Psoas muscle (tissue), 8 donors: ENCODE measurements around the gene BTBD9. TPM values are rescaled to one million over a fixed set of nuclear protein-coding genes. Genes with fewer than 3 reads are reported as not detected.

Experiments used
- ATAC-seq, 4 donors: fragments of 200-7000 bp; cut with Tn5 transposase; one replicate each; pipeline ENCODE4 v1.9.1; 2020; ENCODE audit warnings: moderate library complexity in 3 of 4, mild to moderate bottlenecking in 2 of 4
- DNase-seq, 2 donors: peaks; one replicate each; pipeline ENCODE4 v3.0.0-alpha.2; 2020
- H3K27ac ChIP-seq: fragments of 200-600 bp; one replicate; pipeline ENCODE4 v1.8.0; 2022
- H3K27me3 ChIP-seq, 3 donors: fragments of 200-600 bp in 1 of 3; one replicate each; pipeline versions ENCODE4 v1.6.1 to v1.8.0; 2013 to 2022; ENCODE audit warnings: low read length in 2 of 3, mild to moderate bottlenecking in 2 of 3, moderate library complexity in 1 of 3; ENCODE audit not compliant: insufficient read depth in 3 of 3
- H3K36me3 ChIP-seq, 2 donors: fragments of 200-600 bp in 1 of 2; one replicate each; pipeline versions ENCODE4 v1.6.1 to v1.8.0; 2013 to 2022; ENCODE audit warnings: low read depth in 1 of 2, mild to moderate bottlenecking in 1 of 2, moderate library complexity in 1 of 2; ENCODE audit not compliant: insufficient read depth in 1 of 2
- H3K4me1 ChIP-seq: fragments of 200-600 bp; one replicate; pipeline ENCODE4 v1.8.0; 2022
- H3K4me3 ChIP-seq: fragments of 200-600 bp; one replicate; pipeline ENCODE4 v1.8.0; 2022; ENCODE audit warnings: mild to moderate bottlenecking
- H3K9me3 ChIP-seq: fragments of 200-600 bp; one replicate; pipeline ENCODE4 v1.8.0; 2022
- CTCF ChIP-seq: fragments of 200-600 bp; IDR thresholded peaks from one replicate; pipeline ENCODE4 v1.8.0; 2022; ENCODE audit warnings: antibody characterized with exemption
- WGBS, 3 donors: extraction: QIAGEN DNeasy Blood & Tissue Kit; methylation state at CpG; one replicate each; pipeline versions ENCODE4 v1.1.6 to v1.1.7; 2013; 5-methylcytosine and 5-hydroxymethylcytosine counted together
- intact Hi-C, 2 donors: fragments of 100-400 bp; cut with DNase I; formaldehyde crosslinking; loops; one replicate each; pipeline versions ENCODE4 v1.11.0 to v1.14.2; 2022
- polyA plus RNA-seq, 3 donors: library from polyadenylated mRNA; stranded (reverse); fragments of 200-250 nt; gene quantifications; one replicate each; pipeline ENCODE4 v1.2.3, GENCODE V29; 2013
- total RNA-seq, 4 donors: library from RNA; stranded (reverse); fragmentation: NEBNext Ultra II Directional in 2 of 4; extraction: Animal tissue kit (Norgen Biotek cat#: 25700) in 2 of 4; gene quantifications; one replicate each; pipeline versions ENCODE4 v1.2.1 to v1.2.4, GENCODE V29; 2021 to 2023
- donor health status: healthy with polysubstance abuse.
- donor health status: DM: no; HTN: no; CAD: no; lungs with moderate emphysema.
- donor health status: Bipolar disorder and iron deficiency.
- donor health status: healthy.
- donor health status: DM: yes; HTN: yes; CAD: no.
- donor health status: DM: no; HTN: no; CAD: no.
- donor health status: DM: no; HTN: no; CAD: no.
- donor health status: DM: yes; HTN: yes; CAD: no.

The BTBD9 gene
- total and polyA plus RNA-seq, 7 donors = 2.3 to 10.9 (median 8.4) TPM

- DNase-seq = no peak
- no peak for ATAC-seq
Observed at GRCh38 chr6:38266921-38267354, 372.8 kb downstream of the BTBD9 start.

GRCh38 chr6:38264605-38265004 is 375.1 kb downstream of the BTBD9 start:
- TF ChIP-seq CTCF = no peak
- H3K36me3 ChIP-seq = no peaks in the 10 kb centered on the region
- ATAC-seq = no peak
- H3K4me3 ChIP-seq = no peak overlapping the region
- H3K9me3 ChIP-seq = no peaks in the 10 kb centered on the region
- intact Hi-C loops = no loop called here
- no peak overlapping the region for H3K27ac ChIP-seq
- H3K4me1 ChIP-seq = peaks cover 27% of the 10 kb centered on the region
- DNase-seq = no peak
- 80 to 87% (median 85%) methylated on average over 8 of the region's 8 CpGs for WGBS, 3 donors
- no peaks in the 10 kb centered on the region for H3K27me3 ChIP-seq

More at GRCh38 chr6:38266921-38267354, 372.8 kb downstream of the BTBD9 start:
- Histone ChIP-seq H3K4me1 (peaks cover 36% of the 10 kb centered on the region), H3K27ac (no peak overlapping the region), H3K9me3 (no peaks in the 10 kb centered on the region), H3K36me3 (no peaks in the 10 kb centered on the region), H3K4me3 (no peak overlapping the region), H3K27me3 (no peaks in the 10 kb centered on the region)
- intact Hi-C loops = no loop called here
- TF ChIP-seq CTCF = no peak
- 56 to 65% (median 60%) methylated on average over 7 of the region's 7 CpGs for WGBS, 3 donors

- intact Hi-C loops = no loop called here
- DNase-seq (no peak), ATAC-seq (no peak)
- Histone ChIP-seq H3K36me3 (no peaks in the 10 kb centered on the region), H3K4me1 (peaks cover 16% of the 10 kb centered on the region), H3K27me3 (no peaks in the 10 kb centered on the region), H3K27ac (no peak overlapping the region), H3K9me3 (no peaks in the 10 kb centered on the region), H3K4me3 (no peak overlapping the region)
- 58 to 83% (median 65%) methylated on average over 2 of the region's 2 CpGs for WGBS, 3 donors
- no peak for TF ChIP-seq CTCF
Observed at GRCh38 chr6:38262609-38263008, 377.1 kb downstream of the BTBD9 start.

- DNase-seq (no peak), ATAC-seq (peak; percentile 89 to 97 (median 95))
- WGBS, 3 donors = 24 to 41% (median 32%) methylated on average over 1 of the region's 1 CpG
- no peak for TF ChIP-seq CTCF
- Histone ChIP-seq H3K27me3 (no peaks in the 10 kb centered on the region), H3K4me3 (no peak overlapping the region), H3K27ac (peak overlapping the region; percentile 33), H3K4me1 (peaks cover 16% of the 10 kb centered on the region), H3K9me3 (no peaks in the 10 kb centered on the region), H3K36me3 (no peaks in the 10 kb centered on the region)
- intact Hi-C loops = no loop called here
Observed at GRCh38 chr6:38262026-38262425, 377.7 kb downstream of the BTBD9 start.

GRCh38 chr6:38261626-38262025 is 378.1 kb downstream of the BTBD9 start:
- intact Hi-C loops = no loop called here
- H3K9me3 ChIP-seq = no peaks in the 10 kb centered on the region
- H3K36me3 ChIP-seq = no peaks in the 10 kb centered on the region
- DNase-seq = no peak
- H3K27me3 ChIP-seq = no peaks in the 10 kb centered on the region
- H3K4me1 ChIP-seq = peaks cover 16% of the 10 kb centered on the region
- 10 to 23% (median 16%) methylated on average over 3 of the region's 3 CpGs for WGBS, 3 donors
- ATAC-seq = peak in 2 of 4 donors; percentile 53 to 68
- H3K27ac ChIP-seq = peak overlapping the region; percentile 33
- H3K4me3 ChIP-seq = no peak overlapping the region
- no peak for TF ChIP-seq CTCF
